SJSA1 (cell line): ENCODE measurements around the gene HCN2. TPM values are rescaled to one million over a fixed set of nuclear protein-coding genes. Genes with fewer than 3 reads are reported as not detected.

Experiments used
- DNase-seq, 2 experiments: peaks; one replicate each; pipeline ENCODE4 v3.0.0-alpha.2; 2015 to 2020; ENCODE audit warnings: low spot score in 2 of 2, low read depth in 1 of 2
- H3K27ac ChIP-seq: fragments of 250-450 bp; sonication (Bioruptor Pico); 2 replicates; pipeline ENCODE4 v1.5.1; 2020; ENCODE audit warnings: mild to moderate bottlenecking, moderate library complexity
- H3K27me3 ChIP-seq: fragments of 250-450 bp; sonication (Bioruptor Pico); replicated peaks from 2 replicates; pipeline ENCODE4 v1.5.1; 2020; ENCODE audit warnings: mild to moderate bottlenecking, moderate library complexity
- H3K36me3 ChIP-seq: fragments of 250-450 bp; sonication (Bioruptor Pico); 2 replicates; pipeline ENCODE4 v1.5.1; 2020; ENCODE audit warnings: mild to moderate bottlenecking
- H3K4me1 ChIP-seq: fragments of 250-450 bp; sonication (Bioruptor Pico); replicated peaks from 2 replicates; pipeline ENCODE4 v1.6.1; 2021; ENCODE audit warnings: mild to moderate bottlenecking
- H3K4me3 ChIP-seq: fragments of 250-450 bp; sonication (Bioruptor Pico); 2 replicates; pipeline ENCODE4 v1.5.1; 2020; ENCODE audit warnings: mild to moderate bottlenecking
- H3K9me3 ChIP-seq: fragments of 250-450 bp; sonication (Bioruptor Pico); replicated peaks from 2 replicates; pipeline ENCODE4 v1.5.1; 2020; ENCODE audit warnings: mild to moderate bottlenecking
- total RNA-seq: library from RNA; depleted of rRNA; stranded (reverse); fragments of >200 nt; shearing (Covaris generic); gene quantifications from 2 replicates; pipeline ENCODE4 v1.2.3, GENCODE V29; 2014

The HCN2 gene
- total RNA-seq, 1 experiment from 2014 or later: 4.3 TPM

GRCh38 chr19:558770-559439, 30.8 kb upstream of the HCN2 start:
- no peaks in the 10 kb centered on the region for H3K9me3 ChIP-seq
- H3K4me3 ChIP-seq: no peak overlapping the region
- no peak overlapping the region for H3K27ac ChIP-seq
- DNase-seq: no peak
- no peaks in the 10 kb centered on the region for H3K36me3 ChIP-seq
- no peaks in the 10 kb centered on the region for H3K27me3 ChIP-seq
- H3K4me1 ChIP-seq: no peaks in the 10 kb centered on the region

- Histone ChIP-seq H3K4me3 (no peak overlapping the region), H3K9me3 (no peaks in the 10 kb centered on the region), H3K4me1 (no peaks in the 10 kb centered on the region), H3K27me3 (no peaks in the 10 kb centered on the region), H3K27ac (no peak overlapping the region), H3K36me3 (no peaks in the 10 kb centered on the region)
- DNase-seq: no peak
Observed at GRCh38 chr19:560121-560520, 29.6 kb upstream of the HCN2 start.

GRCh38 chr19:566403-566802, 23.3 kb upstream of the HCN2 start:
- H3K9me3 ChIP-seq: 0 out of 2 replicates have a peak, but pooled peaks cover 2% of the 10 kb centered on the region
- DNase-seq: no peak

GRCh38 chr19:566844-567243, 22.8 kb upstream of the HCN2 start:
- Histone ChIP-seq H3K9me3 (0 out of 2 replicates have a peak, but pooled peaks cover 2% of the 10 kb centered on the region), H3K4me3 (no peak overlapping the region), H3K36me3 (no peaks in the 10 kb centered on the region), H3K27ac (no peak overlapping the region), H3K4me1 (peaks cover 10% of the 10 kb centered on the region), H3K27me3 (no peaks in the 10 kb centered on the region)
- DNase-seq: no peak

More at GRCh38 chr19:566403-566802, 23.3 kb upstream of the HCN2 start:
- peaks cover 7% of the 10 kb centered on the region for H3K4me1 ChIP-seq
- no peak overlapping the region for H3K27ac ChIP-seq
- H3K36me3 ChIP-seq: no peaks in the 10 kb centered on the region
- H3K4me3 ChIP-seq: no peak overlapping the region
- H3K27me3 ChIP-seq: no peaks in the 10 kb centered on the region

GRCh38 chr19:567296-567900, 22.3 kb upstream of the HCN2 start:
- Histone ChIP-seq H3K4me1 (peaks cover 10% of the 10 kb centered on the region), H3K4me3 (no peak overlapping the region), H3K9me3 (0 out of 2 replicates have a peak, but pooled peaks cover 2% of the 10 kb centered on the region), H3K36me3 (peaks cover under 1% of the 10 kb centered on the region), H3K27me3 (no peaks in the 10 kb centered on the region), H3K27ac (no peak overlapping the region)
- no peak for DNase-seq

GRCh38 chr19:570251-570686, 19.4 kb upstream of the HCN2 start:
- DNase-seq: no peak
- H3K27me3 ChIP-seq: no peaks in the 10 kb centered on the region
- peaks cover 12% of the 10 kb centered on the region for H3K36me3 ChIP-seq
- no peak overlapping the region for H3K27ac ChIP-seq
- no peak overlapping the region for H3K4me3 ChIP-seq
- 0 out of 2 replicates have a peak, but pooled peaks cover 2% of the 10 kb centered on the region for H3K9me3 ChIP-seq
- H3K4me1 ChIP-seq: peaks cover 22% of the 10 kb centered on the region

- peaks cover 24% of the 10 kb centered on the region for H3K4me1 ChIP-seq
- peaks cover 13% of the 10 kb centered on the region for H3K36me3 ChIP-seq
- DNase-seq: no peak
- peak overlapping the region; percentile 92 for H3K4me3 ChIP-seq
- 0 out of 2 replicates have a peak, but pooled peaks cover 2% of the 10 kb centered on the region for H3K9me3 ChIP-seq
- H3K27me3 ChIP-seq: no peaks in the 10 kb centered on the region
- H3K27ac ChIP-seq: no peak overlapping the region
Observed at GRCh38 chr19:570937-571565, 18.6 kb upstream of the HCN2 start.

- H3K27me3 ChIP-seq: no peaks in the 10 kb centered on the region
- H3K27ac ChIP-seq: no peak overlapping the region
- peaks cover 17% of the 10 kb centered on the region for H3K36me3 ChIP-seq
- H3K4me3 ChIP-seq: peak overlapping the region; percentile 92
- H3K4me1 ChIP-seq: peaks cover 27% of the 10 kb centered on the region
- no peak for DNase-seq
- 0 out of 2 replicates have a peak, but pooled peaks cover 2% of the 10 kb centered on the region for H3K9me3 ChIP-seq
Observed at GRCh38 chr19:571566-571974, 18.1 kb upstream of the HCN2 start.

GRCh38 chr19:572140-572742, 17.4 kb upstream of the HCN2 start, which contains the start of gene BSG:
TSS of gene BSG (plus strand) at chr19:572596. CDS start at chr19:572635, 39 bp downstream.
- Histone ChIP-seq H3K9me3 (0 out of 2 replicates have a peak, but pooled peaks cover 2% of the 10 kb centered on the region), H3K4me1 (peaks cover 27% of the 10 kb centered on the region), H3K36me3 (peaks cover 17% of the 10 kb centered on the region), H3K4me3 (peak within 1 kb of the TSS; percentile 92), H3K27me3 (no peaks in the 10 kb centered on the region), H3K27ac (peak within 1 kb of the TSS; percentile 55)
- peak; percentile 92 to 98 for DNase-seq

GRCh38 chr19:572743-573518, 16.8 kb upstream of the HCN2 start:
- H3K4me1 ChIP-seq: peaks cover 27% of the 10 kb centered on the region

GRCh38 chr19:573519-573825, 16.2 kb upstream of the HCN2 start:
- H3K27ac ChIP-seq: no peak overlapping the region
- H3K4me3 ChIP-seq: peak overlapping the region; percentile 92
- H3K4me1 ChIP-seq: peaks cover 27% of the 10 kb centered on the region
- no peak for DNase-seq
- H3K27me3 ChIP-seq: no peaks in the 10 kb centered on the region
- 0 out of 2 replicates have a peak, but pooled peaks cover 2% of the 10 kb centered on the region for H3K9me3 ChIP-seq
- H3K36me3 ChIP-seq: peaks cover 28% of the 10 kb centered on the region

More at GRCh38 chr19:572743-573518, 16.8 kb upstream of the HCN2 start:
- Histone ChIP-seq H3K36me3 (peaks cover 23% of the 10 kb centered on the region), H3K4me3 (peak overlapping the region; percentile 92), H3K27ac (peak overlapping the region; percentile 55), H3K27me3 (no peaks in the 10 kb centered on the region), H3K9me3 (0 out of 2 replicates have a peak, but pooled peaks cover 2% of the 10 kb centered on the region)
- peak in 1 of 2 experiments; percentile 49 for DNase-seq

GRCh38 chr19:574658-575526, 14.8 kb upstream of the HCN2 start:
- Histone ChIP-seq H3K4me1 (peaks cover 27% of the 10 kb centered on the region), H3K27ac (no peak overlapping the region), H3K9me3 (0 out of 2 replicates have a peak, but pooled peaks cover 2% of the 10 kb centered on the region), H3K36me3 (peaks cover 40% of the 10 kb centered on the region), H3K4me3 (no peak overlapping the region), H3K27me3 (no peaks in the 10 kb centered on the region)
- DNase-seq: no peak
